KMS-11 (cell line): ENCODE data around the gene ST7.

ENCODE experiments used
- H2AFZ ChIP-seq: fragments of 200-600 bp; sonication (generic); 2 replicates; pipeline ENCODE4 v1.6.1; 2016; ENCODE audit warnings: antibody characterized with exemption, mixed run types, low read depth
- H3K27ac ChIP-seq: fragments of 200-600 bp; sonication (generic); 2 replicates; pipeline ENCODE4 v1.6.1; 2016; ENCODE audit warnings: mild to moderate bottlenecking, mixed run types
- H3K27me3 ChIP-seq: fragments of 200-600 bp; sonication (generic); 2 replicates; pipeline ENCODE4 v1.6.1; 2017; ENCODE audit warnings: mild to moderate bottlenecking, low read depth, mixed run types, moderate library complexity; ENCODE audit not compliant: insufficient read depth
- H3K36me3 ChIP-seq: fragments of 200-600 bp; sonication (generic); 2 replicates; pipeline ENCODE4 v1.6.1; 2017; ENCODE audit warnings: mild to moderate bottlenecking, mixed run types; ENCODE audit not compliant: insufficient read depth
- H3K4me1 ChIP-seq: fragments of 200-600 bp; sonication (generic); 2 replicates; pipeline ENCODE4 v1.6.1; 2016; ENCODE audit warnings: mild to moderate bottlenecking, low read depth, mixed run types; ENCODE audit not compliant: poor library complexity, severe bottlenecking
- H3K4me2 ChIP-seq: fragments of 200-600 bp; sonication (generic); 2 replicates; pipeline ENCODE4 v1.7.0; 2016; ENCODE audit warnings: mild to moderate bottlenecking, mixed run types
- H3K4me3 ChIP-seq: fragments of 200-600 bp; sonication (generic); IDR thresholded peaks from 2 replicates; pipeline ENCODE4 v1.6.1; 2017; ENCODE audit warnings: low read depth, low read length, mixed read lengths; ENCODE audit not compliant: insufficient read depth
- H3K79me2 ChIP-seq: fragments of 200-600 bp; sonication (generic); 2 replicates; pipeline ENCODE4 v1.6.1; 2016; ENCODE audit warnings: low read depth, mixed run types; ENCODE audit not compliant: insufficient read depth
- H3K9ac ChIP-seq: fragments of 200-600 bp; sonication (generic); 2 replicates; pipeline ENCODE4 v1.6.1; 2016; ENCODE audit warnings: mild to moderate bottlenecking, mixed run types
- H4K20me1 ChIP-seq: fragments of 200-600 bp; sonication (generic); 2 replicates; pipeline ENCODE4 v1.6.1; 2016; ENCODE audit warnings: mild to moderate bottlenecking, mixed run types; ENCODE audit not compliant: insufficient read depth
- CTCF ChIP-seq: fragments of 200-600 bp; sonication (generic); conservative IDR thresholded peaks from 2 replicates; pipeline ENCODE4 v1.6.1; 2017; ENCODE audit warnings: low read depth, mild to moderate bottlenecking, antibody characterized with exemption, low read length, moderate library complexity, mixed read lengths

Gene ST7

GRCh38 chr7:117096330-117096729 lies 143.0 kb downstream of the ST7 start:
- H2AFZ ChIP-seq, result no peak overlapping the region
- no peaks in the 10 kb centered on the region for H3K27me3 ChIP-seq
- no peak for TF ChIP-seq CTCF
- no peak overlapping the region for H3K4me3 ChIP-seq
- H3K4me2 ChIP-seq, result no peak overlapping the region
- H3K36me3 ChIP-seq, result no peaks in the 10 kb centered on the region
- no peaks in the 10 kb centered on the region for H3K79me2 ChIP-seq
- H3K9ac ChIP-seq, result no peak overlapping the region
- H3K4me1 ChIP-seq, result no peaks in the 10 kb centered on the region
- no peaks in the 10 kb centered on the region for H4K20me1 ChIP-seq
- H3K27ac ChIP-seq, result no peak overlapping the region

GRCh38 chr7:117096942-117097341 lies 143.6 kb downstream of the ST7 start:
- Histone ChIP-seq H2AFZ (no peak overlapping the region), H3K9ac (no peak overlapping the region), H3K4me2 (no peak overlapping the region), H3K4me1 (no peaks in the 10 kb centered on the region), H4K20me1 (no peaks in the 10 kb centered on the region), H3K27me3 (no peaks in the 10 kb centered on the region), H3K36me3 (no peaks in the 10 kb centered on the region), H3K4me3 (no peak overlapping the region), H3K79me2 (no peaks in the 10 kb centered on the region), H3K27ac (no peak overlapping the region)
- TF ChIP-seq CTCF, result no peak

- no peak overlapping the region for H3K9ac ChIP-seq
- no peak overlapping the region for H3K27ac ChIP-seq
- no peaks in the 10 kb centered on the region for H3K79me2 ChIP-seq
These were observed 144.6 kb downstream of the ST7 start for GRCh38 chr7:117097860-117098259.

GRCh38 chr7:117098457-117098856 lies 145.2 kb downstream of the ST7 start:
- H3K4me2 ChIP-seq, result no peak overlapping the region
- H3K9ac ChIP-seq, result no peak overlapping the region
- no peaks in the 10 kb centered on the region for H3K27me3 ChIP-seq
- H3K36me3 ChIP-seq, result no peaks in the 10 kb centered on the region
- H4K20me1 ChIP-seq, result no peaks in the 10 kb centered on the region
- H3K4me1 ChIP-seq, result no peaks in the 10 kb centered on the region
- TF ChIP-seq CTCF, result no peak
- no peak overlapping the region for H3K27ac ChIP-seq
- H3K4me3 ChIP-seq, result no peak overlapping the region
- no peaks in the 10 kb centered on the region for H3K79me2 ChIP-seq
- no peak overlapping the region for H2AFZ ChIP-seq

More at GRCh38 chr7:117097860-117098259, 144.6 kb downstream of the ST7 start:
- Histone ChIP-seq H2AFZ (no peak overlapping the region), H3K4me3 (no peak overlapping the region), H3K36me3 (no peaks in the 10 kb centered on the region), H4K20me1 (no peaks in the 10 kb centered on the region), H3K4me1 (no peaks in the 10 kb centered on the region), H3K4me2 (no peak overlapping the region), H3K27me3 (no peaks in the 10 kb centered on the region)
- TF ChIP-seq CTCF, result no peak
